ENCODE data around the gene FUCA1.

FUCA1 gene

GRCh38 chr1:23914921-23915320 lies 46.8 kb upstream of the FUCA1 start:
- TF ChIP-seq EZH2 (IDR thresholded peaks at IDR 0.05; ENCODE audit: borderline replicate concordance, low read length) = no peak
- no peak for TF ChIP-seq CTCF (IDR thresholded peaks at IDR 0.05; ENCODE audit: low read length)
- Histone ChIP-seq H3K27me3 (ENCODE audit: insufficient read depth, low read length) (no peaks in the 10 kb centered on the region), H3K36me3 (ENCODE audit: insufficient read depth, low read length) (no peaks in the 10 kb centered on the region), H3K4me2 (ENCODE audit: low read length) (no peak overlapping the region), H3K9ac (ENCODE audit: low read length) (no peak overlapping the region), H3K4me3 (ENCODE audit: low read depth, low read length, poor library complexity, severe bottlenecking) (no peak overlapping the region), H3K9me3 (ENCODE audit: low read length) (no peaks in the 10 kb centered on the region), H4K20me1 (ENCODE audit: insufficient read depth, low read length) (no peaks in the 10 kb centered on the region), H3F3A (ENCODE audit: insufficient read depth, low read length) (peaks cover 8% of the 10 kb centered on the region; the same call in 1 of the 2 replicates), H3K27ac (ENCODE audit: low read depth, low read length, poor library complexity, severe bottlenecking) (peak overlapping the region; percentile 98), H3K79me2 (ENCODE audit: insufficient read depth, low read length) (no peaks in the 10 kb centered on the region), H2AFZ (ENCODE audit: low read length) (no peak overlapping the region), H3K4me1 (ENCODE audit: insufficient read depth, low read length, severe bottlenecking) (peaks cover 75% of the 10 kb centered on the region), H3K9me2 (ENCODE audit: low read depth, low read length) (no peaks in the 10 kb centered on the region)

- Histone ChIP-seq H3K36me3 (ENCODE audit: insufficient read depth, low read length) (no peaks in the 10 kb centered on the region), H3K27ac (ENCODE audit: low read depth, low read length, poor library complexity, severe bottlenecking) (peak within 1 kb of the TSS; percentile 98), H3K4me2 (ENCODE audit: low read length) (peak within 1 kb of the TSS; percentile 78), H3K79me2 (ENCODE audit: insufficient read depth, low read length) (no peaks in the 10 kb centered on the region), H3K9ac (ENCODE audit: low read length) (peak within 1 kb of the TSS; percentile 72), H3F3A (ENCODE audit: insufficient read depth, low read length) (peaks cover 8% of the 10 kb centered on the region; the same call in 1 of the 2 replicates), H3K4me3 (ENCODE audit: low read depth, low read length, poor library complexity, severe bottlenecking) (peak within 1 kb of the TSS; percentile 64), H3K9me3 (ENCODE audit: low read length) (no peaks in the 10 kb centered on the region), H3K9me2 (ENCODE audit: low read depth, low read length) (no peaks in the 10 kb centered on the region), H2AFZ (ENCODE audit: low read length) (no peak within 1 kb of the TSS), H3K4me1 (ENCODE audit: insufficient read depth, low read length, severe bottlenecking) (peaks cover 78% of the 10 kb centered on the region), H3K27me3 (ENCODE audit: insufficient read depth, low read length) (no peaks in the 10 kb centered on the region), H4K20me1 (ENCODE audit: insufficient read depth, low read length) (no peaks in the 10 kb centered on the region)
- no peak for TF ChIP-seq CTCF (IDR thresholded peaks at IDR 0.05; ENCODE audit: low read length)
- no peak for TF ChIP-seq EZH2 (IDR thresholded peaks at IDR 0.05; ENCODE audit: borderline replicate concordance, low read length)
Measured at GRCh38 chr1:23913212-23913880, 45.3 kb upstream of the FUCA1 start, which contains the start of gene CNR2. TSS of gene CNR2 (minus strand) at chr1:23913362. CDS start at chr1:23875617, 37,745 bp downstream.

- H3K27me3 ChIP-seq (ENCODE audit: insufficient read depth, low read length) = no peaks in the 10 kb centered on the region
- H3K9me2 ChIP-seq (ENCODE audit: low read depth, low read length) = no peaks in the 10 kb centered on the region
- peaks cover 8% of the 10 kb centered on the region; the same call in 1 of the 2 replicates for H3F3A ChIP-seq (ENCODE audit: insufficient read depth, low read length)
- no peaks in the 10 kb centered on the region for H3K79me2 ChIP-seq (ENCODE audit: insufficient read depth, low read length)
- H2AFZ ChIP-seq (ENCODE audit: low read length) = no peak overlapping the region
- peak overlapping the region; percentile 98 for H3K27ac ChIP-seq (ENCODE audit: low read depth, low read length, poor library complexity, severe bottlenecking)
- H3K4me1 ChIP-seq (ENCODE audit: insufficient read depth, low read length, severe bottlenecking) = peaks cover 91% of the 10 kb centered on the region
- H3K9me3 ChIP-seq (ENCODE audit: low read length) = no peaks in the 10 kb centered on the region
- H3K9ac ChIP-seq (ENCODE audit: low read length) = peak overlapping the region; percentile 72
- no peaks in the 10 kb centered on the region for H3K36me3 ChIP-seq (ENCODE audit: insufficient read depth, low read length)
- peak overlapping the region; percentile 78 for H3K4me2 ChIP-seq (ENCODE audit: low read length)
- peak overlapping the region; percentile 64 for H3K4me3 ChIP-seq (ENCODE audit: low read depth, low read length, poor library complexity, severe bottlenecking)
- TF ChIP-seq CTCF (IDR thresholded peaks at IDR 0.05; ENCODE audit: low read length) (no peak), EZH2 (IDR thresholded peaks at IDR 0.05; ENCODE audit: borderline replicate concordance, low read length) (no peak)
- no peaks in the 10 kb centered on the region for H4K20me1 ChIP-seq (ENCODE audit: insufficient read depth, low read length)
Measured at GRCh38 chr1:23911921-23912320, 43.8 kb upstream of the FUCA1 start.

Measured in OCI-LY1 (cell line).